Mesodermal cell (in vitro differentiated cells): ENCODE results near the gene SERGEF.

Experiments
- H3K27ac ChIP-seq: 2 replicates; pipeline ENCODE4 v1.7.0; 2013; ENCODE audit warnings: mild to moderate bottlenecking, low read depth, low read length, moderate library complexity; ENCODE audit not compliant: severe bottlenecking
- H3K36me3 ChIP-seq: 2 replicates; pipeline ENCODE4 v1.7.1; 2013; ENCODE audit warnings: mild to moderate bottlenecking, low read length, moderate library complexity; ENCODE audit not compliant: control insufficient read depth, insufficient read depth
- H3K4me1 ChIP-seq: one replicate; pipeline ENCODE4 v1.7.1; 2013; ENCODE audit warnings: mild to moderate bottlenecking, low read length; ENCODE audit not compliant: insufficient read depth, control insufficient read depth, poor library complexity, severe bottlenecking
- H3K4me3 ChIP-seq: 2 replicates; pipeline ENCODE4 v1.7.0; 2013; ENCODE audit warnings: low read length, control low read depth, mild to moderate bottlenecking; ENCODE audit not compliant: insufficient read depth, poor library complexity, severe bottlenecking; ENCODE audit errors: extremely low read depth
- H3K9me3 ChIP-seq: 2 replicates; pipeline ENCODE4 v1.7.1; 2013; ENCODE audit warnings: mild to moderate bottlenecking, low read length, moderate library complexity; ENCODE audit not compliant: control insufficient read depth
- WGBS, 2 experiments: methylation state at CpG; one replicate each; pipeline ENCODE4 v1.1.5; 2013; ENCODE audit warnings: missing lambda C conversion rate in 2 of 2; ENCODE audit not compliant: insufficient coverage in 2 of 2; 5-methylcytosine and 5-hydroxymethylcytosine counted together

The SERGEF gene

DNA sequence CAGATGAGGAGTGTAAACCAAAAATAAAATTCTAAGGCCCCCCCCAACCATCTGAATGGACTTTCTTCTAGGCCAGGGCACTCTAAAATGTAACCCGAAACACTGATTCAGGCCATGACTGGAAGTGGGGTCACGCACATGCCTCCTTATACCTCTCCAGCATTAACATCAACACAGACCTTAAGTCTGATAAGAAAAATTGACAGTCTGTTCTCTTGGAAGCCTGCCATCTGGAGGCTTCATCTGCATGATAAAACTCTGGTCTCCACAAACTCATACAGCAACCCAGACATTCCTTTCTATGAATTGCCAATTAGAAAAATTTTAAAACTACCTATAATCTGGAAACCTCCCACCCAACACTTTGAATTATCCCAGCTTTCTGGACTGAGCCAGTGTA, 3.9 kb upstream of the SERGEF start:
- H3K36me3 ChIP-seq: no peaks in the 10 kb centered on the region
- H3K4me3 ChIP-seq: no peak overlapping the region
- H3K9me3 ChIP-seq: no peaks in the 10 kb centered on the region
- peaks cover 2% of the 10 kb centered on the region for H3K4me1 ChIP-seq
- H3K27ac ChIP-seq: no peak overlapping the region
- 83 to 89% methylated on average over 1 of the region's 2 CpGs for WGBS, 2 experiments

DNA sequence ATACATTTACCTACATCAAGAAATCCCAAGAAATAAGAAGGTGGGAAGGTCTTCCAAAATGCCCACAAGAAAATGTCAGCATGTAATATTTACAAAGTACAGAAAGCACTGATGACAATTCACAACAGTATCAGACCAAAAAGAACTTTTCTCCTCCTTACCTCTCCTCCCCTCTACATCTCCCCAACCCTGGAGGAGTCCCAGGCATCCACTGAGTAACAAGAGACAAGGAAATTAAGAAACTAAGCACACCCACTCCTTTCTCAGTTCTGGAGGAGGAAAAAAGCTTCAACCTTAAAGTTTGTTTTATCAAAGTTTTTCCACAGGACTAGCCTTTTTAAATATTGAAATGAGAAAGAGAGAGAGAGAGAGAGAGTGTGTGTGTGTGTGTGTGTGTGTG, 2.0 kb upstream of the SERGEF start:
- no peaks in the 10 kb centered on the region for H3K36me3 ChIP-seq
- peaks cover 5% of the 10 kb centered on the region for H3K4me1 ChIP-seq
- H3K4me3 ChIP-seq: no peak overlapping the region
- no peak overlapping the region for H3K27ac ChIP-seq
- no peaks in the 10 kb centered on the region for H3K9me3 ChIP-seq

DNA sequence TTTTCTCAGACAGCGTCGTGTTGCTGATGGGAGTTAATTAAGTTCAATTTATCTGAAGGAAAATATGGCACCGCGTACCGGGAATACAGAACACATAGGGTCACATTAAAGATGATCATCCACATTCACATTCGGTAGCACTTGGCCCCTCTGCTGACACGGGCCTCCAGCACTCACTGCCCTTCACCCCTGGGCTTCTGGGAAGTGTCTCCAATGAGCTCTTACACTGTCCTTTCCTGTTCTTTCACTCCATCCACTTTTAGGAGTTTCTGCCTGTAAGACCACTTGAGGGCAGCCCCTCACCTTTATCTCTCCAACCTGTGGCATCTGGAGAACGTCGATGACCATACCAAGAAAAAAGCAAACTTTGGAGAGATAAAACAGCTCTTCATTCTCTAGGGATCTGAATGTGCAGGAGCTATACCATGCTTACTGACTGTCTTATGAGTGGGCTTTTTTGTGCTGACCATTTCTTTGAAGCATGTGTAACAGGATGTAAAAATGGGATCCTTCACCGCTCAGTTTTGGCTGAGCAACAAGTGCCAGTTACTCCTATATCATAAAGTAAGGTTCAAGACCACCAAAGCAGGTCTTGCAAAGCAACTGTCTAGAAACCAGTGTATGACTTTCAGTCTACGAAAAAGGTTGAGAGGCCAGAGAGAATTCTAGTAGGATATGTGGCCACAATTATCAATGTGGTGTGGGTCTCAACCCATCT, 1.1 kb upstream of the SERGEF start:
- WGBS, 2 experiments: 0 to 16% methylated on average over 2 to 8 of the region's 11 CpGs
- no peaks in the 10 kb centered on the region for H3K36me3 ChIP-seq
- H3K4me1 ChIP-seq: peaks cover 5% of the 10 kb centered on the region
- H3K9me3 ChIP-seq: no peaks in the 10 kb centered on the region
- H3K4me3 ChIP-seq: peak overlapping the region; percentile 58
- H3K27ac ChIP-seq: no peak overlapping the region

DNA sequence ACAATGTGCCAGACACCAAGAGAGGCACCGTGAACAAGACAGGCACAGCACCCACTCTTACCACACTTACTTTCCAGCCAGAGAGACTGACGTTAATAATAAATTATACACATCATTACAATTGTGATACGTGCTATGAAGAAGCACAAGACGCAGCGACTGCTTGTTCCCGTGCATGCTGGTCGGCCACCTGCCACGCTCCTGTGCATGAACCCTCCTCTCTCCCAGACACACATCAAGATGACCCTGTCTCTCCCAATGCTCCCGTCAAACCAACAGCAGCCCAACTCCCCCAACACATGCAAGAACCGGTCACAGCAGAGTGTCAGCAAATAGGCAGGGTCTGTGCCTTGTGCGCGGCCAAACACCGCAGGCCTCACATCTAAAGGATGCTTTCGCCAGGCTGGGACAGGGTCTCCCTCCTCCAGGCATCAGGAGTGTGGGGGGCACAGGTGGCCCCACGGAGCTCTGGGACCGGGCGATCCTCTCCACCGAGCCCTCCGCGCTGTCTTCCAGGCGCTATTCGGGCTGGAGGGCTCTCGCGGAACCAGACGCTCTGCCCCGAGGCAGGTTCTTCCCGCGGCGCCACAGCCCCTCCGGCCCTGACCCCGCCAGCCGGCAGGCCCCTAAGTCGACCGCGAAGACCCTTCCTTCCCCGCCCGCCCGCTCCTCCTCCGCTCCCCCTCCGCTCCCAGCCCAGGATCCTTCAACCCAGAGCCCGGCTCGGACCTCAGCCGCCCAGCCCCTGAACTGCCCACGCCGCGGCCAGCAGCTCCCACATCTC, 533 bp downstream of the SERGEF start:
- Histone ChIP-seq H3K36me3 (peaks cover 6% of the 10 kb centered on the region), H3K27ac (peak overlapping the region; percentile 49), H3K9me3 (no peaks in the 10 kb centered on the region), H3K4me3 (peak overlapping the region; percentile 58), H3K4me1 (peaks cover 5% of the 10 kb centered on the region)
- 8 to 9% methylated on average over 31 to 41 of the region's 46 CpGs for WGBS, 2 experiments

DNA sequence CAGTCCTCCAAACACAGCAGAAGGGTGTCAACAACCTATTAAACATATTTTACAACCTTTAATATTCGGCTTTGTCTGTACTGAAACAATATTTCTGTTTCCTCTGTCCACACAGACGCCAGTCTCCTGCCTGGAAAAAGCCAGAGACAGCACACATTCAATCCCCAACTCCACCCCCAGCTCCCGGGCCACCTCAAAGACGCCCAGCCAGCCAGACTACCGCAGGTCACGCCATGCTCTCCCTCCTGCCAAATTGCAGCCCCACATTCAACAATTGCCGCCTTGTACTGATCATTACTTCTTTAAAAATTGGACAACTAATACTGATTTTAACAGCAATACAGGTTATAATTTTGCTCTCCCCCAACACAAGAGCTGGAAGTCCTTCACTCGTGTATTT, 1.2 kb downstream of the SERGEF start:
- peaks cover 5% of the 10 kb centered on the region for H3K4me1 ChIP-seq
- no peak overlapping the region for H3K27ac ChIP-seq
- no peaks in the 10 kb centered on the region for H3K9me3 ChIP-seq
- peaks cover 8% of the 10 kb centered on the region for H3K36me3 ChIP-seq
- H3K4me3 ChIP-seq: peak overlapping the region; percentile 58
- WGBS, 2 experiments: 82 to 84% methylated on average over 7 to 8 of the region's 8 CpGs

DNA sequence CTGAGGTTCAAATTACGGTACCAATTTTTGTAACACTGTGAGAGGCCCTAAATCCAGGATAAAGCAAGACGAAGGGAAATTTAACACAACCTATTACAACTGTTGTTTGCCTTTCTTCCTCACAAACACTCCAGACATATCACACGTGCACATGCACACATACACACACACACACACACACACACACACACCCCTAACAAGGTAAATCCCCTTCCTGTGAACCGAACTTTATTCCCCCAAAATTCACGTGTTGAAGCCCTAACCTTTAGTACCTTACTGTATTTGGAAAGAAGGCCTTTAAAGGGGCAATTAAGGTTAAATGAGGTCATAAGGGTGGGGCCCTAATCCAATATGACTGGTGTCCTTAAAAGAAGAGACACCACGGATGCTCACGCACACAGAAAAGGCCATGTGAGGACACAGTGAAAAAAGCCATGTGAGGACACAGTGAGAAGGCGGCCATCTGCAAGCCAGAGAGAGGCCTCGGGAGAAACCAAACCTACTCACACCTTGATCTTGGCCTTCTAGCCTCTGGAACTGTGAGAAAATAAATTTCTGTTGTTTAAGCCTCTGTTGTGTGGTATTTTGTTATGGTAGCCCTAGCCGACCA, 1.8 kb downstream of the SERGEF start:
- Histone ChIP-seq H3K4me3 (no peak overlapping the region), H3K36me3 (peaks cover 13% of the 10 kb centered on the region), H3K4me1 (peaks cover 5% of the 10 kb centered on the region), H3K27ac (no peak overlapping the region), H3K9me3 (no peaks in the 10 kb centered on the region)
- WGBS, 2 experiments: 92 to 95% methylated on average over 5 to 6 of the region's 10 CpGs

DNA sequence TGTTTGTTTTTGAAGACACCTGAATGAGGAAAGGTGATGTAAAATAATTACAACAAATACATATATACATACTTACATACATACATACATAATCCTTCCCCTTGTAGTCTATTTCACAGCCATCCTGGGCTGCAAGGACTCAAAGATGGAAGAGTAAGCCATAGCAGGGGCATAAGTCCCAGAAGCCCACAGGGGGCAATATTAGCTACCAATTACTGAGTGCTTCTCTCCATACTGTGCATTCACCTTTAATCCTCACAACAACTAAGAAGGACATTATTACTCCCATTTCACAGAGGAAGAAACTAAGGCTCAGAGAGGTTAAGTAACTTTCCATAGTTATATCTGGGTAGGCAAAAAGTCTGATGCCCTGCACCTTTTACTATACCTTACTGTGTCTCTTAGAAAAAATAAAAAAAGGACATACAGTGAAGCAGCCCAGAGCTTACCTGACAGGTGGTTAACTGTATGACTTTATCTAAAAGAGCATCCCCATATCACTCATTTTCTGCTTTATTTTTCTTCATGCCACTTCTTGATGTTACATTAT, 2.7 kb downstream of the SERGEF start:
- no peak overlapping the region for H3K27ac ChIP-seq
- H3K36me3 ChIP-seq: peaks cover 20% of the 10 kb centered on the region
- H3K4me1 ChIP-seq: peaks cover 5% of the 10 kb centered on the region
- no peak overlapping the region for H3K4me3 ChIP-seq
- H3K9me3 ChIP-seq: no peaks in the 10 kb centered on the region

DNA sequence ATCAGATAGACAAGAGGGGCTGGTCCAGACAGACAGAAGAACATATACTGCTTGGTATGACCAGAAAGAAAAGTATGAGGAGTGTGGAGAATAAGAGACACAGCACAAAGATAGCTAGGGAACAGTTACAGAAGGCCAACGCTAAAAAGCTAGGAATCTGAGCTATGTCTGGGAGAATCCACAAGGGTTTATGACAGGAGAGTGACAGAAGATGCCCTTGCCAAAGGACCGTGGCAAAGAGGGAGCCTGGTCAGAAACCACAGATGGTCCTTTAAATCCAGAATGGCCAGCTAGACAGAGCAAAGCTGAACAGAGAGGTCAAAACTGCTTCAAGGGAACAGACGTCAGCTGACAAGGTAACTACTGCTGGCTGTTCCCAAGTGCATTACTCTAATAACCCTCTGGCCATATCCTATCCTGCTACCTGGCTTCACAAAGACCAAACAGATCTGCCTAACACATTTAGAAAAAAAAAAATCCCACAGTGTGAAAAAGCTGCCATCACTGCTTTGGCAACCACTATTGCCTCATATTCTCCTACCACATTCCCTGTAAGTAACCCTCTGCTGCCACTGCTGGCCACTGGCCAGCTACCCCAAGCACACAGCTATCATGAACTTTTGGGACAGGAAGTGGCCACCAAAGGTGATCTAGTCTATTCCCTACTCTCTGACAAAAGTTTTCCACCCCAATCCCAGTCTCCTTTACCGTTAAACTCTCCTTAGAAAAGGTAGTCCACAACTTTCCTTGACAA, 7.3 kb downstream of the SERGEF start:
- H3K9me3 ChIP-seq: no peaks in the 10 kb centered on the region
- H3K36me3 ChIP-seq: peaks cover 36% of the 10 kb centered on the region
- no peak overlapping the region for H3K27ac ChIP-seq
- no peaks in the 10 kb centered on the region for H3K4me1 ChIP-seq
- H3K4me3 ChIP-seq: no peak overlapping the region
- WGBS, 2 experiments: 93 to 96% methylated on average over 3 of the region's 4 CpGs

DNA sequence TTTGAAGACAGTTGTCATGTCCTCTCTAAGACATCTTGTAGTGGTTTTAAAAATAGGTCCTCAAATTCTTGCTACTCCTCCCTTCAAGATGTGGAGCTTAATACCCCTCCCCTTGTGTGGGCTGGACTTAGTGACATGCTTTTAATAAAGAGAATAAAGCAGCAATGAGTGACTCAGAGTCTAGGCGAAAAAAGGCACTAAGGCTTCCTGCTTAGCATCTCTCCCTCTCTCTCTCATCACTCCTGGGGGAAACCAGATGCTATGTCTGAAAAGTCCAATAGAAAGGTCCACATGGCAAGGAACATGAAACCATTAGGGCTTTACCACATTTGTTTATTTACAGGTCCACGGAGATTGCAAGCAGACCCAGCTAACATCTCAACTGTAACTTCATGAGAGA, 11.7 kb downstream of the SERGEF start:
- no peak overlapping the region for H3K27ac ChIP-seq
- H3K9me3 ChIP-seq: no peaks in the 10 kb centered on the region
- 75 to 83% methylated on average over 1 to 2 of the region's 2 CpGs for WGBS, 2 experiments
- no peaks in the 10 kb centered on the region for H3K4me1 ChIP-seq
- peaks cover 37% of the 10 kb centered on the region for H3K36me3 ChIP-seq
- H3K4me3 ChIP-seq: no peak overlapping the region

DNA sequence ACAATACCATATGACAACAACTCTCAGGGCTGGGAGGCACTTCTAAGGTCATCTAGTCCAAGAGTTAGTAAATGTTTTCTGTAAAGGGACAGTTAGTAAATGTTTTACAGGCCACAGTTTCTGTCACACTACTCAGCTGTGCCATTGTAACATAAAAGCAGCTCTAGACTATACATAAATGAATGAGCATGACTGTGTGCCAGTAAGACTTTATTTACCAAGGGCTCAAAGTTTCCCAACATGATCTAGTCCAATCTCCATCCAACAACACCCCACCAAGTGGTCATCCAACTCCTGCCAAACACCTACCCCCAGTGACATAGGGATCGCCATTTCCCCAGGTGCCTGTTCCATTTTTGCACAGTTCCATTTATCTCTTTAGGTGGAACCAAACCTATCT, 12.1 kb downstream of the SERGEF start:
- Histone ChIP-seq H3K27ac (no peak overlapping the region), H3K4me1 (no peaks in the 10 kb centered on the region), H3K9me3 (no peaks in the 10 kb centered on the region), H3K36me3 (peaks cover 40% of the 10 kb centered on the region), H3K4me3 (no peak overlapping the region)
- WGBS, 2 experiments: 100% methylated on average over 1 of the region's 1 CpG
